Measurements from ENCODE around the gene PLEKHM1.

The PLEKHM1 gene

GRCh38 chr17:45398800-45399199, 91.7 kb downstream of the PLEKHM1 start:
- DNase-seq (ENCODE audit: low spot score) = no peak

DNA sequence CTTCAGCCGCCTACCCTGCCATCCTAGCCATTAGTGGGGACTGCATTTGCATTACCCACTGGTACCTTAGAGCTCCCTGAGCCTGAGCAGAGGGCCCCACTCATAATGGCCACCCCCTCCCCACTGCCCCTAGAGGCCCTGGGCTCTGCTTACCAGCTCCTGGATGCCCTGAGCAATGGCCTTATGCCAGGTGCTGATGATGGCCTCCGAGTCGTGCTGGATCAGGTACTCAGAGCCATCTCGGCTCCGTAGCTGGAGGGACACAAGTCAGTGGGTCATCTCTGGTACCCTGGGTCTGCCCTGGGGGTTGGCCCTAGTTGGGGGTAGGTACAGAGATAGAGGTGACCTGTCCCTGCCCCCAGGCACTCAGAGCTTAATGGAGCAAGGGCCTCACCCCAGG, 92.7 kb downstream of the PLEKHM1 start:
- DNase-seq (ENCODE audit: low spot score) = no peak

DNA sequence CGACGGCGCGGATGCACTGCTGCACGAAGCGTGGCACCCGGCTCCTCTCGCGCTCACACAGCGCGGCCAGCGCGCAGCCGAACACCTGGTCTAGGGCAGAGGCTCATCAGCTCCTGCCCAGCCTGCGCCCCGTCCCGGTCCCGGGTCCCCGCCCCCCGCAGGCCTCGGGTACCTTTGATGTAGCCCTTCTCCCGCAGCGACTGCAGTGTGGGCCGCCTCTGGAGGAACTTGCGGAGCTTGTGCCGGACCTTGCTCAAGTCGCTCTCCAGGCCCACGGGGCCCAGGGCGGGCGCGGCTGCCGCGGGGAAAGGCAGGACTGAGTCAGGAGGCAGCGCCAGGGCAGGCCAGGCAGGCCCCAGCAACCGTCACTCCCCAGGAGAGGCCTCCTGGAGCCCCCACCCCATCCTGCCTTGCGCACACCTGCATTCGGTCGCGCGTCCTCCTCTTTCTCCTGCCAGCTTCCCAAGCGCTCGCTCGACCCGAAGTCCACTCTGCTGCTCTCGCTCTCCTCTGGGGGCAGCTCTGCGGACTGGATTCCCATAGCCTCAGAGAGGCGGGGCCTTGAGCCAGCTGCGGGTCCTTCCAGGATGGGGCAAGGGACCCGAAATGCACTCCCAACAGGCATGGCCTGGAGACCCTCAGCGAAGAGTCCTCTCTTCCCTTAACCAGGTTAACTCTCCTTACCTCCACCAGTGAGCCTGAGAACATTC, 93.9 kb downstream of the PLEKHM1 start:
- no peak for DNase-seq (ENCODE audit: low spot score)

DNA sequence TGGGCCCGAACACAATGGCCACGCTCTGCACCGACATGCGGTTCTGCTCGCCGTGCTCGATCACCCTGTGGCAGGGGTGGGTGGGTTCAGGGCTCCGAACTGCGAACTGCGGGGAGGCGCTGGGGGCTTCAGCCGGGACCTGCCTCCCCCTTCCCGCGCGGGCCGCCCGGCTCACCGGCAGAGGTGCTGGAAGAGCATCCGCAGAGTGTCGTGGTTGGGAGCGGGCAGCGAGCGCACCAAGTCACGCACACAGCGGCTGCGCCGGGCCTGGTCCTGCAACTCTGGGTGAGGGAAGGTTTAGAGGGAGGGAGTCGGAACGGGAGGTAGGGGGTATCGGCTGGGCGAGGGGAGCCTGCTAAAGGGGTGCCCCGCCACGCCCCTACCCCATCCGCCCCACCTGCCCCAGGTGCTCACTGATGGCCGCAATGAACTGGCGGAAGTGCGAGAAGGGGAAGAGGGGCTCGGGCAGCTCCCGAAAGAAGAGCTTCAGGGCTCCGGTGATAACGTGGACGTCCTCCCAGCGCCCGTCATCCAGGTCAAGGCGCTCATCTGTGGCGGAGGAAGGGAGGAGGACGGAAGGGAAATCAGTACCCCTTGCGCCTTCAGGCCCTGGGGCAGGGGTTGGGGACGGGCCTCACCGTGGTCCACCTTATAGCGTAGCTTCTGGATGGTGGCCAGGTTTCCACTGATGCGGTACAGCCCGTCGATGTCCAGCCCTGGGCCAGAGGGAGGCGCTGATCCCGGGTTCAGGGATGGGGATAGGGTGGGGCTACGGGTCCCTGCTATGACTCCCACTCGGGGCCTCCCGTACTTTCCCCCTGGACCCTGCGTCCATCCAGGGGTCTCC, 94.7 kb downstream of the PLEKHM1 start:
- no peak for DNase-seq (ENCODE audit: low spot score)

DNA sequence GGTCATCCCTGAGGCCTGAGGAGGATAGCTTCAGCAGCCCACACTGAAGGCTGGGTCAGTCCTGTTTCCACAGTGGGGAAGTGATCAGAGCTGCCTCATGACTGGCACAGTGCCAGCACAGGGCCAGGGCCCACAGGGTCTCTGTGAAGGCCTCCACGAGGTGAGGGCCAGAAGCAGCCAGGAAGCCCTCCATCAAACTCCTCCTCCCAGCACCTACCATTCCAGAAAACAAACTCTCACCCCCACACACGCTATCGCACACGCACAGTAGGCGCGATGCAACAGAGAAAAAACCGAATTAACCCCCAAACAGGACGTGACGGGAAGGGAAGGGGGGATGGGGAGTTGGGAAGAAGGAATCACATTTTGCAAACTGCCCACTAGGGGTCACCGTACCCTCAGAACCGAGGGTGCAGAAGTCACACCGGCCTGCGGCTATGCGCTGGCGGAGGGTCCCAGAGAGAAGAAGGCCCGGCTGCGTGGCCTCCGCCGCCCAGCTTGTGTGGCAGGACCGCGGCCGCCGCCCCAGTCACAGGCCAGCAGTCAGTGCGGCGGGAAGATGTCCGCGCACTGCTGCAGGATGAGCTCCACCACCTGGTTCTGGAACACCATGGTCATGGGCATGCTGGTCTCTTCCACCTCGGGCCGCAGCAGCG, 95.5 kb downstream of the PLEKHM1 start:
- DNase-seq (ENCODE audit: low spot score) = peak; percentile 93

- DNase-seq (ENCODE audit: low spot score) = no peak
Measured at GRCh38 chr17:45394564-45394912, 96.0 kb downstream of the PLEKHM1 start.

- no peak for DNase-seq (ENCODE audit: low spot score)
Measured at GRCh38 chr17:45394091-45394490, 96.4 kb downstream of the PLEKHM1 start.

GRCh38 chr17:45393411-45393810, 97.1 kb downstream of the PLEKHM1 start:
- DNase-seq (ENCODE audit: low spot score) = no peak

DNA sequence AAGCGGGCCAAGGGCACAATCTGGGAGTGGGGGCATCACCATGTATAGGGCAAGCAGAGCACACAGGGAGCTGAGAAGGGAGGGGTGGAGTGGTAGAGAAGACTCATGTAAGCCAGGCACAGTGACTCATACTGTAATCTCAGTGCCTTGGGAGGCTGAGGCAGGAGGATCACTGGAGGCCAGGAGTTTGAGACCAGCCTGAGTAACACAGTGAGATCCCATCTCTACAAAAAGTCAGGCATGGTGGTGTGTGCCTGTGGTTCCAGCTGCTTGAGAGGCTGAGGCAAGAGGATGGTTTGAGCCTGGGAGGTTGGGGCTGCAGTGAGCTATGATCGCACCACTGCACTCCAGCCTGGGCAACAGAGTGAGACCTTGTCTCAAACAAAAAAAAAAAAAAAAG, 98.6 kb downstream of the PLEKHM1 start:
- DNase-seq (ENCODE audit: low spot score) = no peak

DNA sequence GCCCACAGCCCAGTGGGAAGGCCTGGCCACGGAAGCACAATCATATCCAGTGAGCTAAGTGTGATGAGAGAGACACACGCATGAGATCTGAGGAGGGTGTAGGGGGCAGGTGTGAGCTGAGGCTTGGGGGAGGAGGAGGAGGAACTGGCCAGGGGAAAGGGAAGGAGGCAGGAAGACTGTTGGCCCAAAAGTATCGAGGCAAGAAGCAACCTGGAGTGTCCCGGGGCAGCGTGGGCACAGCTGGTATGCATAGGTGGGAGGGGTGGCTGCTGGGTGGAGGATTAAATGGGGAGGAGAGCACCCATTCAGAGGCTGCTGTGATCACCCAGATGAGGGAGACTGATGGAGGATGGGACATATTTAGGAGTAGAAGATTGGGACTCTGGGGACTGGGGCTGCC, 99.2 kb downstream of the PLEKHM1 start:
- no peak for DNase-seq (ENCODE audit: low spot score)

GRCh38 chr17:45389354-45389753, 101.2 kb downstream of the PLEKHM1 start:
- no peak for DNase-seq (ENCODE audit: low spot score)

GRCh38 chr17:45388604-45389325, 101.8 kb downstream of the PLEKHM1 start:
- DNase-seq (ENCODE audit: low spot score) = peak; percentile 80

DNA sequence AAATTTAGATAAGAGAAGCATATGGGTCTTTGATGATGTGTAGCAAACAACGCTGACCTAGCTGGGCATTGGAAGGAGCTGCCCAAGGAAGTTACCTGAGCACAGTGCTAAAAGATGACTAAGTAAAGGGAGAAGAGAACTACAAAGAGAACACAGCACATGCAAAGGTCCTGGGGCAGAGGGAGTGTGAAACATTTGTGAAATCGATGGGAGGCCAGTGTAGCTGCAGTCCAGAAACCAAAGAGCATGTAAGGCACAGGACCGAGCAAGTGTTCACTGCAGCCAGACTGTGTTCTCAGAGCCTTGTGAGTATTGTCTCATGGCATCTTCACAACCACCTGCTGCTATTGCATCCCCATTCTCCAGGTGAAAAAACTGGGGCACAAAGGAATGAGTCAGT, 102.8 kb downstream of the PLEKHM1 start:
- DNase-seq (ENCODE audit: low spot score) = no peak

DNA sequence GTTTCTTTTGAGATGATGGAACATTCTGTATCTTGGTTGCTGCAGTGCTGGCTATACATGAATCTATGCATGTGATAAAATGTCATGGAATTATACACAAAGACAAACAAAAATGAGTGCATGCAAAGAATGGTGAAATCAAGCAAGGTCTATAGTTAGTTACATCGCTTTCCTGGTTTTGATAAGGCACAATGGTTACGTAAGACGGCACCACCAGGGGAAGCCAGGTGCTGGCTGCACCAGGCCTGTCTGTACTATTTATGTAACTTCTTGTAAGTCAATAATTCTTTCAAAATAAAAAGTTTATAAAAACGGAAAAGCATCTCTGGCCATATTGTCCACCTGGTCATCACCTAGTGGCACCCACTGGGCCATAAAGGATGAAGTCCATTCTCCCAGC, 104.3 kb downstream of the PLEKHM1 start:
- no peak for DNase-seq (ENCODE audit: low spot score)

Measured in AG20443 (cell line).